Measurements from ENCODE around the gene ALS2CL. TPM values are rescaled to one million over a fixed set of nuclear protein-coding genes. Genes with fewer than 3 reads are reported as not detected.

The ALS2CL gene
- total and polyA plus RNA-seq, 10 of the 15 experiments (the other 5 are each of a cell fraction or from before 2014, with no cell fraction given), result 0.01 to 0.05 TPM; not detected in 8

GRCh38 chr3:46664971-46665762 is 28.3 kb downstream of the ALS2CL start:
- ATAC-seq (no peak), FAIRE-seq (no peak), DNase-seq (ENCODE audit: low read depth, low spot score) (no peak)
- intact Hi-C loops (cut with micrococcal nuclease; ENCODE audit: unreplicated experiment) (no loop called here), in situ Hi-C loops (cut with MboI) (no loop called here)
- no TSS peak for BruUV-seq (replicated peaks)
- no peaks in the 10 kb centered on the region for H3K9me3 ChIP-seq (replicated peaks; ENCODE audit: control insufficient read depth, insufficient read depth, low read length)
- H3K79me2 ChIP-seq (ENCODE audit: control insufficient read depth, insufficient read depth, low read length), result no peaks in the 10 kb centered on the region
- no peak overlapping the region for H3K4me2 ChIP-seq (ENCODE audit: control insufficient read depth, insufficient read depth)
- H3K4me1 ChIP-seq (ENCODE audit: control insufficient read depth, insufficient read depth, low read length), result no peaks in the 10 kb centered on the region
- ChIA-PET POLR2A (no interaction called here), RAD21 (ENCODE audit: unreplicated experiment) (no interaction called here), SMC1A (ENCODE audit: uncharacterized antibody, unreplicated experiment) (no interaction called here), CTCF (interaction anchor here (1.8 kb wide), 1 partner anchor 177 kb away, joined by 4 read pairs; no protein-coding TSS in a partner anchor)
- no peak overlapping the region for H2AFZ ChIP-seq (ENCODE audit: control insufficient read depth, low read depth, low read length)
- H3K4me3 ChIP-seq, result no peak overlapping the region
- no peaks in the 10 kb centered on the region for H3K36me3 ChIP-seq (ENCODE audit: control insufficient read depth in 2 of 2, insufficient read depth in 2 of 2, low read length in 1 of 2)
- no peak overlapping the region for H3K9ac ChIP-seq (ENCODE audit: control insufficient read depth, insufficient read depth, low read length)
- no peak overlapping the region for H3K27ac ChIP-seq (ENCODE audit: control insufficient read depth, insufficient read depth)
- peaks cover 0 to 3% of the 10 kb centered on the region in 2 experiments; a peak in 3 of 4 replicates for H3K27me3 ChIP-seq (replicated peaks in 1 of 2; ENCODE audit: control insufficient read depth in 2 of 2, insufficient read depth in 2 of 2, low read length in 1 of 2)
- no peaks in the 10 kb centered on the region; the same call in 1 of the 2 replicates for H4K20me1 ChIP-seq (ENCODE audit: control insufficient read depth, insufficient read depth)
- 38% methylated on average over 23 of the region's 23 CpGs for WGBS (ENCODE audit: insufficient coverage, insufficient replicate concordance, low lambda C conversion rate, missing lambda C conversion rate)
- no peak for TF ChIP-seq BCL11A (IDR thresholded peaks at IDR 0.05; ENCODE audit: low read depth, low read length)
- no peak for TF ChIP-seq RCOR1 (conservative IDR thresholded peaks at IDR 0.05; ENCODE audit: low read depth, low read length)
- no peak for TF ChIP-seq SMARCA5 (IDR thresholded peaks at IDR 0.05)
- no peak for TF ChIP-seq TBL1XR1 (IDR thresholded peaks at IDR 0.05; ENCODE audit: low read depth, low read length)
- TF ChIP-seq NFYB (IDR thresholded peaks at IDR 0.05; ENCODE audit: insufficient read depth, low read depth, low read length), result no peak
- TF ChIP-seq, protein P1, sequence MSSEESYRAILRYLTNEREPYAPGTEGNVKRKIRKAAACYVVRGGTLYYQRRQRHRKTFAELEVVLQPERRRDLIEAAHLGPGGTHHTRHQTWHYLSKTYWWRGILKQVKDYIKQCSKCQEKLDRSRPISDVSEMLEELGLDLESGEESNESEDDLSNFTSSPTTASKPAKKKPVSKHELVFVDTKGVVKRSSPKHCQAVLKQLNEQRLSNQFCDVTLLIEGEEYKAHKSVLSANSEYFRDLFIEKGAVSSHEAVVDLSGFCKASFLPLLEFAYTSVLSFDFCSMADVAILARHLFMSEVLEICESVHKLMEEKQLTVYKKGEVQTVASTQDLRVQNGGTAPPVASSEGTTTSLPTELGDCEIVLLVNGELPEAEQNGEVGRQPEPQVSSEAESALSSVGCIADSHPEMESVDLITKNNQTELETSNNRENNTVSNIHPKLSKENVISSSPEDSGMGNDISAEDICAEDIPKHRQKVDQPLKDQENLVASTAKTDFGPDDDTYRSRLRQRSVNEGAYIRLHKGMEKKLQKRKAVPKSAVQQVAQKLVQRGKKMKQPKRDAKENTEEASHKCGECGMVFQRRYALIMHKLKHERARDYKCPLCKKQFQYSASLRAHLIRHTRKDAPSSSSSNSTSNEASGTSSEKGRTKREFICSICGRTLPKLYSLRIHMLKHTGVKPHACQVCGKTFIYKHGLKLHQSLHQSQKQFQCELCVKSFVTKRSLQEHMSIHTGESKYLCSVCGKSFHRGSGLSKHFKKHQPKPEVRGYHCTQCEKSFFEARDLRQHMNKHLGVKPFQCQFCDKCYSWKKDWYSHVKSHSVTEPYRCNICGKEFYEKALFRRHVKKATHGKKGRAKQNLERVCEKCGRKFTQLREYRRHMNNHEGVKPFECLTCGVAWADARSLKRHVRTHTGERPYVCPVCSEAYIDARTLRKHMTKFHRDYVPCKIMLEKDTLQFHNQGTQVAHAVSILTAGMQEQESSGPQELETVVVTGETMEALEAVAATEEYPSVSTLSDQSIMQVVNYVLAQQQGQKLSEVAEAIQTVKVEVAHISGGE (CRISPR knock-in tag; IDR thresholded peaks at IDR 0.05), result no peak
- TF ChIP-seq EP300 (IDR thresholded peaks at IDR 0.05; ENCODE audit: borderline replicate concordance in 1 of 2, control insufficient read depth in 1 of 2, low read depth in 2 of 2, low read length in 2 of 2), result no peak
- TF ChIP-seq STAT1 (conservative IDR thresholded peaks at IDR 0.05), result no peak
- no peak for TF ChIP-seq PAX5 (IDR thresholded peaks at IDR 0.05; ENCODE audit: borderline replicate concordance, low read depth, low read length)
- TF ChIP-seq, protein P2, sequence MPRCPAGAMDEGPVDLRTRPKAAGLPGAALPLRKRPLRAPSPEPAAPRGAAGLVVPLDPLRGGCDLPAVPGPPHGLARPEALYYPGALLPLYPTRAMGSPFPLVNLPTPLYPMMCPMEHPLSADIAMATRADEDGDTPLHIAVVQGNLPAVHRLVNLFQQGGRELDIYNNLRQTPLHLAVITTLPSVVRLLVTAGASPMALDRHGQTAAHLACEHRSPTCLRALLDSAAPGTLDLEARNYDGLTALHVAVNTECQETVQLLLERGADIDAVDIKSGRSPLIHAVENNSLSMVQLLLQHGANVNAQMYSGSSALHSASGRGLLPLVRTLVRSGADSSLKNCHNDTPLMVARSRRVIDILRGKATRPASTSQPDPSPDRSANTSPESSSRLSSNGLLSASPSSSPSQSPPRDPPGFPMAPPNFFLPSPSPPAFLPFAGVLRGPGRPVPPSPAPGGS (IDR thresholded peaks at IDR 0.05; ENCODE audit: borderline replicate concordance, insufficient read depth, low read depth, low read length, poor library complexity, severe bottlenecking), result no peak
- TF ChIP-seq IRF5 (IDR thresholded peaks at IDR 0.05; ENCODE audit: borderline replicate concordance), result no peak
- TF ChIP-seq SUZ12 (IDR thresholded peaks at IDR 0.05; ENCODE audit: unreplicated experiment), result no peak
- TF ChIP-seq CEBPB (IDR thresholded peaks at IDR 0.05; ENCODE audit: borderline replicate concordance in 1 of 2, low read depth in 2 of 2, low read length in 2 of 2), result no peak
- no peak for TF ChIP-seq NBN (IDR thresholded peaks at IDR 0.05)
- no peak for TF ChIP-seq HDAC6 (IDR thresholded peaks at IDR 0.05; ENCODE audit: unreplicated experiment)
- TF ChIP-seq NFXL1 (IDR thresholded peaks at IDR 0.05; ENCODE audit: borderline replicate concordance), result no peak
- no peak for TF ChIP-seq HCFC1 (IDR thresholded peaks at IDR 0.05; ENCODE audit: low read length)
